IMR-90 (cell line): ENCODE measurements around the gene ATP13A2. TPM values are rescaled to one million over a fixed set of nuclear protein-coding genes. Genes with fewer than 3 reads are reported as not detected.

Experiments used
- ATAC-seq: fragments of 200-7000 bp; cut with Tn5 transposase; 2 replicates; pipeline ENCODE4 v1.9.1; 2020; ENCODE audit warnings: low read depth, mild to moderate bottlenecking, moderate library complexity
- BruUV-seq: library from RNA; stranded (reverse); fragments of 400-500 nt; replicated peaks from 2 replicates; lab custom pipeline; 2021; lab: Mats Ljungman, UMichigan
- CTCF ChIA-PET: fragments of 300-600 bp; formaldehyde crosslinking; extraction: SDS; loops from one replicate; lab custom pipeline; 2021; ENCODE audit warnings: antibody characterized with exemption; lab: Yijun Ruan, JAX
- POLR2A ChIA-PET: fragments of 300-600 bp; sonication (Branson Sonifier 250); formaldehyde crosslinking; loops from one replicate; lab custom pipeline; 2022; ENCODE audit warnings: antibody characterized with exemption; ENCODE audit not compliant: unreplicated experiment; lab: Charles Lee
- DNase-seq: peaks from one replicate; pipeline ENCODE4 v3.0.0; 2013
- H2AFZ ChIP-seq: replicated peaks from 2 replicates; pipeline ENCODE3; 2013; ENCODE audit warnings: low read length, mild to moderate bottlenecking; ENCODE audit not compliant: poor library complexity
- H2AK5ac ChIP-seq: 2 replicates; pipeline ENCODE4 v1.6.1; 2013; ENCODE audit warnings: low read depth, low read length, inconsistent platforms
- H2AK9ac ChIP-seq: replicated peaks from 2 replicates; pipeline ENCODE3; 2013; ENCODE audit warnings: mild to moderate bottlenecking, low read depth, low read length, moderate library complexity; ENCODE audit not compliant: poor library complexity
- H2BK120ac ChIP-seq: 2 replicates; pipeline ENCODE4 v1.6.1; 2013; ENCODE audit warnings: low read depth, low read length, inconsistent platforms
- H2BK15ac ChIP-seq: 3 replicates; pipeline ENCODE4 v1.6.1; 2013; ENCODE audit warnings: low read depth, low read length, inconsistent platforms
- H2BK20ac ChIP-seq: 2 replicates; pipeline ENCODE4 v1.6.1; 2013; ENCODE audit warnings: low read depth, mild to moderate bottlenecking, inconsistent platforms, low read length, moderate library complexity
- H2BK5ac ChIP-seq: 2 replicates; pipeline ENCODE4 v1.6.1; 2013; ENCODE audit warnings: mild to moderate bottlenecking, low read depth, low read length, inconsistent platforms; ENCODE audit not compliant: poor library complexity, severe bottlenecking
- H3K14ac ChIP-seq: replicated peaks from 2 replicates; pipeline ENCODE4 v1.6.1; 2013; ENCODE audit warnings: low read depth, low read length, inconsistent platforms
- H3K18ac ChIP-seq: 2 replicates; pipeline ENCODE4 v1.6.1; 2013; ENCODE audit warnings: low read depth, low read length, control low read depth
- H3K23ac ChIP-seq: 2 replicates; pipeline ENCODE4 v1.6.1; 2013; ENCODE audit warnings: low read depth, low read length, inconsistent platforms
- H3K27ac ChIP-seq: 2 replicates; pipeline ENCODE4 v1.5.1; 2013; ENCODE audit warnings: mild to moderate bottlenecking, control low read depth, low read length; ENCODE audit not compliant: insufficient read depth
- H3K27me3 ChIP-seq: 2 replicates; pipeline ENCODE4 v1.6.1; 2013; ENCODE audit warnings: low read length; ENCODE audit not compliant: control insufficient read depth, insufficient read depth
- H3K36me3 ChIP-seq: 2 replicates; pipeline ENCODE4 v1.6.1; 2013; ENCODE audit warnings: low read length, mixed read lengths; ENCODE audit not compliant: control insufficient read depth, insufficient read depth
- H3K4ac ChIP-seq: 2 replicates; pipeline ENCODE4 v1.6.1; 2013; ENCODE audit warnings: low read depth, low read length, inconsistent platforms
- H3K4me1 ChIP-seq: 2 replicates; pipeline ENCODE4 v1.6.1; 2013; ENCODE audit warnings: low read length, mixed read lengths; ENCODE audit not compliant: control insufficient read depth, insufficient read depth
- H3K4me2 ChIP-seq: 2 replicates; pipeline ENCODE4 v1.6.1; 2013; ENCODE audit warnings: low read depth, mild to moderate bottlenecking, control low read depth, low read length, moderate library complexity
- H3K4me3 ChIP-seq: 2 replicates; pipeline ENCODE4 v1.5.1; 2013; ENCODE audit warnings: low read depth, mild to moderate bottlenecking, control low read depth, low read length, moderate library complexity; ENCODE audit not compliant: insufficient read depth
- H3K56ac ChIP-seq: 2 replicates; pipeline ENCODE4 v1.6.1; 2013; ENCODE audit warnings: low read length, inconsistent platforms; ENCODE audit not compliant: insufficient read depth; ENCODE audit errors: extremely low read depth
- H3K79me1 ChIP-seq, 2 experiments: 2 replicates each; pipeline ENCODE4 v1.6.1; 2013; ENCODE audit warnings: low read length in 2 of 2, inconsistent platforms in 1 of 2, low read depth in 1 of 2
- H3K9ac ChIP-seq: 2 replicates; pipeline ENCODE4 v1.6.1; 2013; ENCODE audit warnings: low read depth, low read length, control low read depth
- H3K9me1 ChIP-seq: 2 replicates; pipeline ENCODE4 v1.6.1; 2013; ENCODE audit warnings: low read length, inconsistent platforms; ENCODE audit not compliant: insufficient read depth
- H3K9me3 ChIP-seq: 2 replicates; pipeline ENCODE4 v1.6.1; 2013; ENCODE audit warnings: low read length; ENCODE audit not compliant: control insufficient read depth, insufficient read depth
- H4K20me1 ChIP-seq: 2 replicates; pipeline ENCODE4 v1.6.1; 2013; ENCODE audit warnings: low read length, inconsistent platforms; ENCODE audit not compliant: insufficient read depth
- H4K5ac ChIP-seq: 2 replicates; pipeline ENCODE4 v1.6.1; 2013; ENCODE audit warnings: mild to moderate bottlenecking, low read depth, low read length, control low read depth
- H4K8ac ChIP-seq, 2 experiments: 2 replicates each; pipeline ENCODE4 v1.6.1; 2013; ENCODE audit warnings: low read depth in 2 of 2, low read length in 2 of 2, control low read depth in 1 of 2, inconsistent platforms in 1 of 2
- H4K91ac ChIP-seq: 2 replicates; pipeline ENCODE4 v1.6.1; 2013; ENCODE audit warnings: low read depth, low read length, inconsistent platforms; ENCODE audit not compliant: insufficient read depth
- BHLHE40 ChIP-seq: fragments of 150-350 bp; IDR thresholded peaks from 2 replicates; pipeline ENCODE4 v1.6.1; 2016; ENCODE audit warnings: mild to moderate bottlenecking, low read depth, low read length
- CEBPB ChIP-seq: IDR thresholded peaks from 2 replicates; pipeline ENCODE4 v1.6.1; 2012; ENCODE audit warnings: low read depth, low read length, improper control_type of control experiment
- CHD1 ChIP-seq: IDR thresholded peaks from 2 replicates; pipeline ENCODE4 v1.6.1; 2012; ENCODE audit warnings: low read depth, low read length, improper control_type of control experiment
- CTCF ChIP-seq: conservative IDR thresholded peaks from 2 replicates; pipeline ENCODE4 v1.5.1; 2012; ENCODE audit warnings: mild to moderate bottlenecking, low read depth, low read length, improper control_type of control experiment
- ELK1 ChIP-seq: fragments of 150-350 bp; IDR thresholded peaks from 2 replicates; pipeline ENCODE4 v1.6.1; 2016; ENCODE audit warnings: low read depth, mild to moderate bottlenecking, low read length, moderate library complexity, borderline replicate concordance
- FOS ChIP-seq: fragments of 150-350 bp; IDR thresholded peaks from 2 replicates; pipeline ENCODE4 v1.6.1; 2016; ENCODE audit warnings: low read depth, low read length
- MAFK ChIP-seq: IDR thresholded peaks from 2 replicates; pipeline ENCODE4 v1.6.1; 2012; ENCODE audit warnings: low read depth, low read length, improper control_type of control experiment
- MAZ ChIP-seq: IDR thresholded peaks from 2 replicates; pipeline ENCODE4 v1.6.1; 2012; ENCODE audit warnings: low read depth, mild to moderate bottlenecking, low read length, improper control_type of control experiment, moderate library complexity, borderline replicate concordance
- MXI1 ChIP-seq: IDR thresholded peaks from 2 replicates; pipeline ENCODE4 v1.6.1; 2012; ENCODE audit warnings: low read depth, mild to moderate bottlenecking, low read length, moderate library complexity, borderline replicate concordance
- NFE2L2 ChIP-seq: fragments of 150-350 bp; IDR thresholded peaks from 2 replicates; pipeline ENCODE4 v1.6.1; 2016; ENCODE audit warnings: low read depth, mild to moderate bottlenecking, low read length
- POLR2A ChIP-seq: IDR thresholded peaks from 2 replicates; pipeline ENCODE4 v1.6.1; 2012; ENCODE audit warnings: mild to moderate bottlenecking, low read depth, low read length
- RAD21 ChIP-seq: IDR thresholded peaks from 2 replicates; pipeline ENCODE4 v1.6.1; 2012; ENCODE audit warnings: low read length, improper control_type of control experiment
- RCOR1 ChIP-seq: IDR thresholded peaks from 2 replicates; pipeline ENCODE4 v1.6.1; 2012; ENCODE audit warnings: mild to moderate bottlenecking, low read length, improper control_type of control experiment; ENCODE audit not compliant: insufficient replicate concordance
- RFX5 ChIP-seq: IDR thresholded peaks from 2 replicates; pipeline ENCODE4 v1.8.0; 2012; ENCODE audit warnings: low read depth, mild to moderate bottlenecking, low read length, moderate library complexity
- SMC3 ChIP-seq: fragments of 150-350 bp; IDR thresholded peaks from 2 replicates; pipeline ENCODE4 v1.6.1; 2016; ENCODE audit warnings: low read depth, mild to moderate bottlenecking, antibody characterized with exemption, low read length, moderate library complexity
- WGBS, 2 experiments: methylation state at CpG; one replicate each; pipeline versions ENCODE4 v1.1.5 to v1.1.7; 2013; ENCODE audit warnings: missing lambda C conversion rate in 2 of 2; ENCODE audit not compliant: insufficient read length in 1 of 2; ENCODE audit errors: extremely low coverage in 2 of 2; 5-methylcytosine and 5-hydroxymethylcytosine counted together
- dilution Hi-C: fragments of 300-500 bp; cut with HindIII; formaldehyde crosslinking; loops from one replicate; pipeline ENCODE4 v1.14.3; 2018; ENCODE audit warnings: low sequenced_read_pairs; ENCODE audit not compliant: unreplicated experiment
- in situ Hi-C: fragments of 300-500 bp; cut with MboI; formaldehyde crosslinking; loops from 3 replicates; pipeline ENCODE4 v1.14.3; 2019; ENCODE audit warnings: low sequenced_read_pairs, inconsistent platforms, mixed read lengths
- intact Hi-C: fragments of 100-400 bp; cut with micrococcal nuclease; formaldehyde crosslinking; loops from 2 replicates; pipeline ENCODE4 v1.10.0; 2022
- polyA plus RNA-seq, 3 experiments: library from polyadenylated mRNA; depleted of rRNA; stranded (reverse); fragments of >200 nt; gene quantifications; 2 replicates each; pipeline ENCODE4 v1.2.3, GENCODE V29; 2012; ENCODE audit warnings: low replicate concordance in 1 of 3
- total RNA-seq: library from RNA; depleted of rRNA; stranded (reverse); fragments of >200 nt; gene quantifications from 2 replicates; pipeline ENCODE4 v1.2.3, GENCODE V29; 2012
- TF ChIP-seq, protein P1 (sequence below): fragments of 150-350 bp; IDR thresholded peaks from 2 replicates; pipeline ENCODE4 v1.6.1; 2017; ENCODE audit warnings: mild to moderate bottlenecking, antibody characterized with exemption, low read length, low read depth

ATP13A2 gene
- total and polyA plus RNA-seq, 2 of the 4 experiments (the other 2 are of a cell fraction), result 5.7 to 18.9 TPM

DNA sequence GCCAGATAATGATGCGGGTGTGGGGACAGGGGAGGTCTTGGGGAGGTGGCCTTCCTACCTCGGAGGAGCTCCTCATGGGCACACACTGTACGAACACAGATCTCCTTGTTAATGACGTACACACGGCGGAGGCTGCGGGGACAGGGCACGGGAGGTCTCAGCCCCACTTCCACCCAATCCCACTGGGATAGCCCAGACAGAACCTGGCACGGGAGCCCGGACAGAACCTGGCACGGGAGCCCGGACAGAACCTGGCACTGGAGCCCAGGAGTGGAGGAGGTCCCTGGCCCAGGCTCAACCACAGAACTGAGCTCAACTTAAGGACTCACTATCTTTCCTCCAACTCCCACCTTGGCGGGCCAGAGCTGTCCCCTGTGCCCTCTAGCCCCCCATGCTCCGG is 36.5 kb downstream of the ATP13A2 start:
- CTCF ChIA-PET, result no interaction called here
- Histone ChIP-seq H3K23ac (no peak overlapping the region), H2AFZ (no peak overlapping the region), H3K36me3 (peaks cover 3% of the 10 kb centered on the region; the same call in 1 of the 2 replicates), H3K27me3 (no peaks in the 10 kb centered on the region), H2BK20ac (no peak overlapping the region), H3K4me3 (no peak overlapping the region), H3K56ac (no peak overlapping the region), H4K20me1 (peaks cover 3% of the 10 kb centered on the region; the same call in 1 of the 2 replicates), H3K14ac (no peak overlapping the region), H3K27ac (no peak overlapping the region), H2AK5ac (no peak overlapping the region), H3K9me1 (no peaks in the 10 kb centered on the region), H2AK9ac (no peak overlapping the region), H3K4me1 (peaks cover 3% of the 10 kb centered on the region; the same call in 1 of the 2 replicates), H2BK15ac (no peak overlapping the region), H3K4ac (no peak overlapping the region), H3K9ac (no peak overlapping the region), H2BK5ac (no peak overlapping the region), H2BK120ac (no peak overlapping the region), H3K18ac (no peak overlapping the region), H3K9me3 (no peaks in the 10 kb centered on the region), H4K5ac (no peak overlapping the region), H3K79me1 (no peaks in the 10 kb centered on the region; a peak in 1 of 4 replicates), H3K4me2 (no peak overlapping the region), H4K8ac (no peak overlapping the region), H4K91ac (no peak overlapping the region)
- no TSS peak for BruUV-seq
- POLR2A ChIA-PET, result no interaction called here
- no peak for TF ChIP-seq CTCF
- TF ChIP-seq, protein P1, sequence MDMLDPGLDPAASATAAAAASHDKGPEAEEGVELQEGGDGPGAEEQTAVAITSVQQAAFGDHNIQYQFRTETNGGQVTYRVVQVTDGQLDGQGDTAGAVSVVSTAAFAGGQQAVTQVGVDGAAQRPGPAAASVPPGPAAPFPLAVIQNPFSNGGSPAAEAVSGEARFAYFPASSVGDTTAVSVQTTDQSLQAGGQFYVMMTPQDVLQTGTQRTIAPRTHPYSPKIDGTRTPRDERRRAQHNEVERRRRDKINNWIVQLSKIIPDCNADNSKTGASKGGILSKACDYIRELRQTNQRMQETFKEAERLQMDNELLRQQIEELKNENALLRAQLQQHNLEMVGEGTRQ, result no peak
- no peak for TF ChIP-seq MXI1
- TF ChIP-seq MAFK, result no peak
- no peak for TF ChIP-seq RFX5
- no peak for TF ChIP-seq MAZ
- TF ChIP-seq RAD21, result no peak
- no peak for TF ChIP-seq NFE2L2
- no peak for TF ChIP-seq CEBPB
- no peak for TF ChIP-seq CHD1
- TF ChIP-seq BHLHE40, result no peak
- no peak for TF ChIP-seq FOS
- TF ChIP-seq RCOR1, result no peak
- no peak for TF ChIP-seq ELK1
- no peak for TF ChIP-seq SMC3
- no peak for TF ChIP-seq POLR2A
- intact Hi-C loops (no loop called here), dilution Hi-C loops (no loop called here), in situ Hi-C loops (no loop called here)
- WGBS, 2 experiments, result 76% methylated on average over 7 of the region's 14 CpGs; no CpG with 5 or more reads in 1 of the 2 experiments
- DNase-seq, result no peak
- no peak for ATAC-seq
